HTERT RPE-1 (cell line): ENCODE results near the gene PHEX.

ENCODE experiments used
- in situ Hi-C: fragments of 300-500 bp; cut with MboI; formaldehyde crosslinking; loops from 4 replicates; pipeline ENCODE4 v1.14.3; 2020; ENCODE audit warnings: low sequenced_read_pairs

PHEX gene

DNA sequence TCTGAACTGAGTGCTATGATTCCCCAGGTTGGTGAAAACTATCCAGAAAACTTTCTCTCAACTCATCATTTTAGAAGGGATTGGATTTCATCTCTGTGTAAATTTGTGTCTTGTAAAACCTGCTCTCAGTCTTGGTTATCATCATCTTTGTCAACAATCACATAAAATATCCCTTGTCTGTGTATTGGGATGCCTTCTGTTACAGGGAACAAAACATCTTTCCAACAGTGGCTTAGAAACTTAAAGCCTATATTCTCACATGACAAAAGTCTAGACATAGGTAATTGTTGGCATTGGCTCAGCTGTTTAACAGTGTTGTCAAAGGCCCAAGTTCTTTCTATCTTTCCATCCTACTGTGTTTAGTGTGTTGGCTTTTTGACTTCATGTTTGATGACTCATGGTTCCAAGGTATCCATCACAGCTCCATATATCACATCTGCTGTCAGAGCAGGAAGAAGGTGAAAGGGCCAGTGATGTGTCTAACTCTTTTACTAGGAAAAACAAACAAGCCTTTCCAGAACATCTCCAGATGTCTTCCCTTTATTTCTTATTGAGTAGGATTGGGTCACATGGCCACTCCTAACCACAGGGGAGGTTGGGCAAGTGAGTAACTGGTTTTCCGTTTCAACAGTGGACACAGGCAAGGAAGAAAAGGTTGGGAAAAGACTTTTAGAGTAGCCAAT is 65.0 kb downstream of the PHEX start:
- in situ Hi-C loops, result no loop called here

DNA sequence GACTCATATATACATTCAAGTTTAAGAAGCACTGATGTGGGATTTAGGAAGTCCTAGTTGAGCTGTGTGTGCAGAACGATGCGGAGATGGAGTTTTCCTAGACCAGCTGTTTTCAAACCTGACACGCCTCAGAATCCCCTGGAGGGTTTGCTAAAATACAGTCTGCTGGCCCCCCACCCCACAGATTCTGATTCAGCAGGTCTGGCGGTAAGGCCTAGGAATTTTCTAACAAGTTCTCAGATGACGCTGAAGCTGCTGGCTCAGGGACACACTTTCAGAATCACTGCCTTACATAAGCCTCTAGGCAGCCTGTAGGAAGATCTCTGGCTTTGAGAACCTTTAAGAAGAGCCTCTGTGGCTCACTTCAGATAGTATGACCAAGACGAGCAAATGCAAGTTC is 73.1 kb downstream of the PHEX start:
- in situ Hi-C loops, result no loop called here

DNA sequence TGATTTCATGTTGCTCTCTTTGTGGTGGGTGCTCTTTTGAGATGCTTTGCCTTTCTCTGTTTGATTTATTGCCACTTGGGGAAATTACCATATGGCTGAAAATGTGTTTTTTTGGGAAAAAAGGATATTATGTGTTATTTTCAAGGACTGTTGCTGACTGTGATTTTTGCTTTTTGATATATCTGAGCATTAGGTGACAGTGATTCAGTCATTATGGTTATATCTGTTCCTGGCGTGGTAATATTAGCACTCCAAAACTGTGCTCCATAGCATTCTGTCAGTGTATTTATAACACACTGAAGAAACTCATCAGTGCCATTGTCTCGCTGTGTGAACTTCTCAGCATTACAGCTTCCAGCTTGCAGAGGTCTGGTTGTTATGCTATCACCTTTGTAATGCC is 73.8 kb downstream of the PHEX start:
- in situ Hi-C loops, result no loop called here

DNA sequence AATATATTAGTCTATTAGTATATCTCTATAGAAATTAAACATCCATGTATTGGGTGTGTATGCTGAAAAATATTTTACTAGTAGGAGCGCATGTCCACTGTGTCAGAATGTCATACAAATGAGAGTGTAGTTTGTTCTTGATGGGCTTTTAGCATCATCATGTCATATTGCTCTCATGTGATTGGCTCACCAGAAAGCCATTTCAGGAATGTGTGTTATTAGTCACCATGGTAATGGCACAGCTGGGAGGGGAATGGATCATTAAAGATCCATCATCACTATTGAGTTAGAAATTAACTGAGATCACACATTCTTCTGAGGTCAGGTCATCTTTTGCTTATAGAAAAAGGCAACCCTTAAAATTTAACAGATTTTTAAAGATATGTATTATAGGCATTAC is 77.3 kb downstream of the PHEX start:
- in situ Hi-C loops, result no loop called here

DNA sequence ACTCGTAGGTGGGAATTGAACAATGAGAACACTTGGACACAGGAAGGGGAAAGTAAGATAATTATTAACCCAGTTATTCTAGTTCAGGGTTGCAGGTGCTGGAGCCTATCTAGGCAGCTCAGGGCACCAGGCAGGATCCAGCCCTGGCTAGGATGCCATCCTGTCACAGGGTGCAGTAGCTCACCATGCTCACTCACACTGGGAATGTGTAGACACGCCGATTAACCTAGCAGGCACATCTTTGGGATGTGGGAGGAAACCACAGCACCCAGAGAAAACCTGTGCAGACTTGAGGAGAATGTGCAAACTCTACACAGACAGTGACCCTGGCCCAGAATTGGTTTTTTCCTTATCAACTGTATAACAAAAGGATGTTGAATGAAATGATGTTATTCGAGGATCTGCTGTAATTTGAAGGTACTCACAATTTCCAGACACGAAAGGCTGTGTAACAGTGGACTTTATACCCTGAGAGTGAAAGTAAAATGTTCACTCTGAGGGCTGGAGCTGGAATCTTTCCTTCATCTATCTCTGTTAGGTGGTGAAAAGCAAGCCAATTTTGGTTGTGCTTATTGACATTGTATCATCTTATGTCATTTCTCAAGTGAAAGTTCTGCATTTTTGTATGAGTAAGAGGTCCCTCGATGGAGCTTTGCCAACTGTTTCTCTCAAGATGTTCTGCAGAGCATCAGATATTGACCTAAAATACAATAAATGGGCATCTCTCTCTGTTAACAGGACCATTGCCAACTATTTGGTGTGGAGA is 78.8 kb downstream of the PHEX start:
- in situ Hi-C loops, result no loop called here

DNA sequence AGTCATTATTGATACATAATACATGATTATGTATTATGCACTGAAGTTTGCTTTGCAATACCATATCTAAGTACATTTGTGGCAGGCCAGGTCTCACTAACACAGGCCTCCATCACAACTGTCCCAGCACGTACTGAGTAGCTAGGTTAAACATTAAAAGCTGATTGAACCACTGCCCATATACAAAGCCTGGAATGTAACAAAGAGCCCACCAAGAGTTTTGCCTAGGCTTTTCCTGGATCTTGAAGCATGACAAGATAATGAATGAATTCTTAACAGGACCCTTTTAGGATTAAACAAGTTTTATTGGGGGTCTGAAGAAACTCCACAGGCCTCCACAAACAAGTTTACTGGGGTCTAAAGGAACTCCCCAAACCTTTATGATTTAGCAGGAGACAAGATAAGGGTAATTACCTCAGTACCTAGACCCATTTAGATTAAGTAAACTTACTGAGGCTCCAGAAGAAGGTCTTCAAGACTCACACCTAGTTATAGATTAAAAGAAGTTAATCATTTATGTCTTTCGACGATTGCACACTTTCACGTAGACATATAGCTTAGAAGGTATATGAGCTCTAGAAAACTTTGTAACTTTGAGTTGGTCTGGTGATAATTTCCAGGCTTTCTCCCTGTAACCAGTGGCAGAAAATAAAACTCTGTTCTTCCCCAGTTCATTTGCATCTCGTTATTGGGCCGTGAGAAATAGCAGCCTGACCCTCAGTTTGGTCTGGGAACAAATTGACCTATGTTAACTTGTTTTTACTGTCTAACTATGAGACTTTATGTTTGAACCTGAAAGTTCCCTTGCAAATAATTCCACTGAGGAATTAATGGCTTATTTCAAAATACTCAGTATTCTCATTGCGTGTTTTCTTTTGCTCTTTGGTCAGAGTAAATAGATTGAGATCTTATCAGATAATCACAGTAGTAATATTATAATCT is 84.8 kb downstream of the PHEX start:
- in situ Hi-C loops, result no loop called here

- in situ Hi-C loops, result no loop called here
These were observed 85.5 kb downstream of the PHEX start for GRCh38 chrX:22117633-22118032.

- in situ Hi-C loops, result no loop called here
These were observed 86.2 kb downstream of the PHEX start for GRCh38 chrX:22118161-22118830.

- in situ Hi-C loops, result no loop called here
These were observed 89.0 kb downstream of the PHEX start for GRCh38 chrX:22121161-22121560.

DNA sequence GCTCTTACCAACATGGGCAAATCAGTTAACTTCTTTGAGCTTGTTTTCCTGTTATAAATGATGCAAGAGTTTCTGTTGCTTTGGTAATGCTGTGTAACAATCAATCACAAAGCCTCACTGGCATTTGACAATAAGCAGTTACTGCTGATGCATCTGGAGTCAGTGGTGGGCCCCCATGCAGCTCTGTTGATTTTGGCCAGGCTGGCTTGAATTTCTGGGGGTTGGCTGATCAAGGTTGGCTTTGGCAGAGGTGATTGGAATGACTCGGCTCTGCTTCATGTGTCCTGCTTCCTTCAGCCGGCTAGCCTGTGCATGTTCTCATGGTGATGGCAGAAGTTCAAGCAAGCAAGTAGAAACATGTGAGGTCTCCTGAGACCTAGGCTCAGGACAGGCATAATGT is 90.4 kb downstream of the PHEX start:
- in situ Hi-C loops, result no loop called here

DNA sequence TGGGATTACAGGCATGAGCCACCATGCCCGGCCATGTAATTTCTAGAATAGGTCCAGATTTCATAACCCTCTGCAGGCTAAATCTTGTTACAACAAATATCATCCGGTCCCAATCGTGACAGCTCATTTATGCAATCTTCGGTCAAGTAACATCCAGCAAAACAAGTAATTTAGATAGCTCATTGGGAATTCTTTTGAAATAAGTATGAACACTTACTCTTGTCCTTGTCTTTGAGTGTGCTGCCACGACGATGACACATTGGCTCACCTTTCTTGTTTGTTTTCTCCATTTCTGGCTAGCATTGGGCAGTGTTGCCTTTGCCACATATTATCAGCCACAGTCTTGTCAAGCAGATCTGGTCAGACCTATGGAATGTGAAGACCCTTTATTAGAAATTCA is 92.0 kb downstream of the PHEX start:
- in situ Hi-C loops, result no loop called here

- in situ Hi-C loops, result no loop called here
These were observed 93.4 kb downstream of the PHEX start for GRCh38 chrX:22125481-22125880.

- in situ Hi-C loops, result no loop called here
These were observed 94.2 kb downstream of the PHEX start for GRCh38 chrX:22126327-22126726.

- in situ Hi-C loops, result no loop called here
These were observed 96.8 kb downstream of the PHEX start for GRCh38 chrX:22128961-22129360.

GRCh38 chrX:22134681-22135080 is 102.6 kb downstream of the PHEX start:
- in situ Hi-C loops, result no loop called here

GRCh38 chrX:22135171-22135711 is 103.1 kb downstream of the PHEX start:
- in situ Hi-C loops, result no loop called here

DNA sequence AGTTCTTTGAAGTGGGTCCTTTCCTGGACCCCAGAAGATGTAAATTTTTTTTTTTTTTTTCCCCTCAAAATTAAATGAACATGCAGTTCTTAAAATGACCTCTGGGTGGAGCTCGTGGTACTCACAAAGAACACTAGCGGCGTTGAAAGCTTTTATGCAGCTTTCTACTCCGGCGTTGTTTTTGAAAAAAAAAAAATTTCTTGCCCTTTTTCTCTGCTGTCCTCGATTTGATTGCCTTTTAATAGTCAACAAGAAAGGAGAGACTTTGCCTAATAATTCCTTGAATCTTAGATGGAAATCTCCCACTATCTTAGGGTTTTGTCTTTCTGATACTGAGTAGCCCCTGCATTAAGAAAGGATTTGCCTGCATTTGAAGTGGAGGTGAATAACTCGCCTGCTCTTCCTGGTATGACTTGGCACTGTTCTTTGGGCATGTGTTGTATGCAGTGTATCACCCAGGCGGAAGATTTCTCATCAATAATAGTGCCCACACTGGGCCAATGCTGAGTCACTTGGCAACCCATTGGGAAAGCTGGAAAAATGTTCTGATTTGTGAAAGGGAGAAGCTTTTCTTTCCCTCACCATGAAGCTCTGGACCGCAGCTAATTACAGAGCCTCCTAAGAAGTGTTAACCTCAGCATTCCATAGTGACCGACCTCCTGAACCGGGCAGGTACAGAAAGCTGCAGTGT is 104.0 kb downstream of the PHEX start:
- in situ Hi-C loops, result no loop called here

DNA sequence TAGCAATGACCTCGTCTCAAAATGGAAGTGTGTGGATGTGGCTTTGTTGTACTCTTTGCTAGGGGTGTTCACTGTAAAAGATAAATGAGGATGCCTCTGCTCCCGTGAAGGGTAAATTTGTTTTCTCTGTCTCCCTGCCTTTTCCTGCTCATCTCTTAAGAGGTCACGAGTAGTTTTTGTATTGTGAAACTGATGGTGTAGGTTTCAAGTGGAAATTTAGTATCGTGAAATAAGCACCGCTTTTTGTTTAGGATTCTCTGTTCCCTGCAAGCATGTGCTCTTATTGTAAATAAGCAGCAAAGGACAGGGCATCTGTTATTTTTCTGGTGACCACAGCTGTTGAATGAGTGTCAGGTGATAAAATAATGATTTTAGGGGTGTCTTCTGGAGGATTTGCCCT is 104.6 kb downstream of the PHEX start:
- in situ Hi-C loops, result no loop called here

DNA sequence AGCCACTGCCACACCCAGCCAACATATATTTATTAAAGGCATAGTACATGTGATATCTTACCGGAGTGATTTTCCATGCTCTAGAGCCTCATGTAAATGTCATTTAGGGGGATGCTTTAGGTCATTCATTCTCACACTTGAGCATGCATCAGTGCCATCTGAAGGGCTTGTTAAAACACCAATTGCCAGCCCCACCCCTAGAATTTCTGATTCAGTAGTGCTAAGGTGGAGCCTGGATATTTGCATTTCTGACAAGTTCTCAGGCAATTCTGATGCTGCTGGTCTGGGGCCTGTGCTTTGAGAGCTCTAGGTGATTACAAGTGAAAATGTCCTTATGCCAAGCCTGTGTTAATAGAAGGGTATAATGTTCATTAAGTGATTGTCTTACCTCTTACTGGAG is 107.7 kb downstream of the PHEX start:
- in situ Hi-C loops, result no loop called here

DNA sequence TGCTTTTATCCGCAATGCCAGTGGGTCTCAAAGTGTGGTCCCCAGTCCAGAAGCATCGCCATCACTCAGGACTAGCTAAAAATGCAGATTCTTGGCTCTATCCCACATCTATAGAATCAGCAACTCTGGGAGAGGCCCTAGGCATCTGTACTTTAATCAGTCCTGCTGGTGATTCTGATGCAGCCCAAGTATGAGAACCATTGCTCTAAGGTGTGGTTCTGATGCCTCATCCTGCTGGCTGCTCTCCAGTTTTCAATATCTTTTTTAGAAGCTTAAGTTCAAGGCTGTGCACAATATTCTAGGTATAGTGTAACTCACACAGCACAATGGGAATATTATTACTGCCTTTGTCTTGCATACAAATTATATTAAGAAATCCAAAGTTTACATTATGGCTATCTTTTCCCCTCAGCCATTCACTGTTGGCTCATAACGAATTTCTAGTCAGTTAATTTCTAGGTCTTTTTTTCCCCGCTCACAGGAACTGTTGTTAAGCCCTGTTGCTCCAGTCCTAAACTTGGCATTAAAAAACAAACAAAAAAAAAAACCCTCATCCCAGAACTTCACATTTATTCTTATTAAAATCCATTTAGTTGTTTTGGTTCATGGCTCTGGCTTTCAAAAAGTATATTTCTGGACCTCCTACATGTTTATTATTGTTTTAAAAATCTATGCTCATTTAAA is 109.1 kb downstream of the PHEX start:
- in situ Hi-C loops, result no loop called here
